Activated CD4-positive, alpha-beta T cell treated with anti-CD3 and anti-CD28 coated beads, Interleukin-2, amount 50 U/mL, for 48 hours (primary cell): Measurements from ENCODE around the gene EFNA2.

Experiments
- DNase-seq, 2 experiments: peaks; one replicate each; pipeline ENCODE4 v3.0.0-alpha.2; 2020

The EFNA2 gene

GRCh38 chr19:1284979-1285736 is 515 bp upstream of the EFNA2 start:
- DNase-seq = no peak

- DNase-seq = no peak
Measured at GRCh38 chr19:1286487-1287353, 1.0 kb downstream of the EFNA2 start.

GRCh38 chr19:1287354-1288225 is 1.9 kb downstream of the EFNA2 start:
- DNase-seq = no peak

GRCh38 chr19:1288226-1288612 is 2.5 kb downstream of the EFNA2 start:
- no peak for DNase-seq

GRCh38 chr19:1288833-1289685 is 3.4 kb downstream of the EFNA2 start:
- DNase-seq = no peak

GRCh38 chr19:1289686-1290025 is 4.0 kb downstream of the EFNA2 start:
- no peak for DNase-seq

GRCh38 chr19:1290196-1290702 is 4.6 kb downstream of the EFNA2 start:
- no peak for DNase-seq

GRCh38 chr19:1290703-1291651 is 5.3 kb downstream of the EFNA2 start:
- no peak for DNase-seq

- DNase-seq = no peak
Measured at GRCh38 chr19:1291761-1292418, 6.2 kb downstream of the EFNA2 start.

GRCh38 chr19:1292419-1293151 is 6.9 kb downstream of the EFNA2 start:
- no peak for DNase-seq

GRCh38 chr19:1293782-1294604 is 8.3 kb downstream of the EFNA2 start:
- DNase-seq = no peak

GRCh38 chr19:1294688-1295087 is 9.0 kb downstream of the EFNA2 start:
- DNase-seq = no peak

- peak in 1 of 2 experiments; percentile 30 for DNase-seq
Measured at GRCh38 chr19:1295169-1296012, 9.7 kb downstream of the EFNA2 start.

- no peak for DNase-seq
Measured at GRCh38 chr19:1296078-1296477, 10.4 kb downstream of the EFNA2 start.

- DNase-seq = no peak
Measured at GRCh38 chr19:1296575-1297271, 11.1 kb downstream of the EFNA2 start.

- DNase-seq = no peak
Measured at GRCh38 chr19:1298235-1298634, 12.6 kb downstream of the EFNA2 start.

GRCh38 chr19:1299801-1300200 is 14.1 kb downstream of the EFNA2 start:
- DNase-seq = no peak
